GM06990 (cell line): Measurements from ENCODE around the gene MAPKAP1.

Experiments used
- DNase-seq: peaks from one replicate; pipeline ENCODE4 v3.0.0-alpha.2; 2011; ENCODE audit not compliant: insufficient read length; ENCODE audit errors: extremely low read depth
- H3K27me3 ChIP-seq: replicated peaks from 2 replicates; pipeline ENCODE4 v1.6.0; 2011; ENCODE audit warnings: low read length; ENCODE audit not compliant: control insufficient read depth, insufficient read depth
- H3K36me3 ChIP-seq: 2 replicates; pipeline ENCODE4 v1.5.1; 2011; ENCODE audit warnings: low read length; ENCODE audit not compliant: control insufficient read depth, insufficient read depth
- H3K4me3 ChIP-seq: replicated peaks from 2 replicates; pipeline ENCODE4 v1.5.1; 2011; ENCODE audit warnings: low read depth, mild to moderate bottlenecking, control low read depth, low read length
- CTCF ChIP-seq: IDR thresholded peaks from 2 replicates; pipeline ENCODE4 v1.5.1; 2011; ENCODE audit warnings: low read length, control low read depth, mild to moderate bottlenecking, inconsistent platforms; ENCODE audit not compliant: insufficient read depth, poor library complexity, severe bottlenecking

Gene MAPKAP1

GRCh38 chr9:125470189-125470588 is 236.8 kb downstream of the MAPKAP1 start:
- TF ChIP-seq CTCF: no peak
- Histone ChIP-seq H3K27me3 (no peaks in the 10 kb centered on the region), H3K4me3 (no peak overlapping the region), H3K36me3 (peaks cover 14% of the 10 kb centered on the region)
- DNase-seq: no peak

- Histone ChIP-seq H3K27me3 (no peaks in the 10 kb centered on the region), H3K36me3 (peaks cover 11% of the 10 kb centered on the region), H3K4me3 (no peak overlapping the region)
- DNase-seq: no peak
- TF ChIP-seq CTCF: no peak
Measured at GRCh38 chr9:125468646-125469045, 238.4 kb downstream of the MAPKAP1 start.

- no peak for DNase-seq
- TF ChIP-seq CTCF: no peak
- peaks cover 11% of the 10 kb centered on the region for H3K36me3 ChIP-seq
- H3K4me3 ChIP-seq: no peak overlapping the region
- H3K27me3 ChIP-seq: no peaks in the 10 kb centered on the region
Measured at GRCh38 chr9:125467116-125467740, 239.8 kb downstream of the MAPKAP1 start.

- H3K4me3 ChIP-seq: no peak overlapping the region
- H3K36me3 ChIP-seq: peaks cover 9% of the 10 kb centered on the region
- H3K27me3 ChIP-seq: no peaks in the 10 kb centered on the region
- TF ChIP-seq CTCF: no peak
- DNase-seq: no peak
Measured at GRCh38 chr9:125466411-125466810, 240.6 kb downstream of the MAPKAP1 start.

GRCh38 chr9:125464591-125465385 is 242.2 kb downstream of the MAPKAP1 start:
- Histone ChIP-seq H3K36me3 (peaks cover 14% of the 10 kb centered on the region), H3K4me3 (no peak overlapping the region), H3K27me3 (no peaks in the 10 kb centered on the region)
- no peak for DNase-seq
- no peak for TF ChIP-seq CTCF

GRCh38 chr9:125463926-125464325 is 243.1 kb downstream of the MAPKAP1 start:
- Histone ChIP-seq H3K27me3 (no peaks in the 10 kb centered on the region), H3K4me3 (no peak overlapping the region), H3K36me3 (peaks cover 14% of the 10 kb centered on the region)
- no peak for TF ChIP-seq CTCF
- DNase-seq: no peak
